Esophagus squamous epithelium (tissue), 4 donors: ENCODE data around the gene FYN.

Experiments used
- CTCF ChIP-seq, 6 experiments: fragments of 450-650 bp in 4 of 6; fragments of 200-600 bp in 2 of 6; sonication (generic) in 2 of 6; IDR thresholded peaks; one replicate each; pipeline ENCODE4 v1.5.1; 2016 to 2019; ENCODE audit warnings: antibody characterized with exemption in 6 of 6, mild to moderate bottlenecking in 4 of 6, moderate library complexity in 4 of 6
- POLR2A ChIP-seq, 4 donors: fragments of 450-650 bp; IDR thresholded peaks; one replicate each; pipeline ENCODE4 v1.6.1; 2017; ENCODE audit warnings: antibody characterized with exemption in 4 of 4, mild to moderate bottlenecking in 4 of 4, moderate library complexity in 3 of 4

DNA sequence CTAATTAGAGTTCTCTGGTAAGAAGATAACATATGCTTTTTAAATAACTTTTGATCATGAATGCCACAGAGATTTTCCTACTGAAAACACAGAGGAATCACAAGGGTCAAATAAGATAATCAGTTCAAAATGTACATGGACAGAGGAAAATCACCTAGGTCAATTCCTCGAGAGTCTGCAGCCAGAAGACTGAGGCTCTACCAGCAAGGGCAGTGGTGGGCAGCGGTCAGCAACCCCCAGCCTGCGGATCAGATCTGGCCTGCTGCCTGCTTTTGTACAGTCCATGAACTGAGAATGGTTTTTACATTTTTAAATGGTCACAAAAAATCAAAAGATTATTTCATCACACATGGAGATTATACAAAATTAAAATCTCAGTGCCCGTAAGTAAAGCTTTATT is 79.0 kb downstream of the FYN start:
- TF ChIP-seq CTCF (IDR thresholded peaks at IDR 0.05) (no peak), POLR2A (IDR thresholded peaks at IDR 0.05) (no peak)
